ENCODE measurements around the gene LY9. TPM values are rescaled to one million over a fixed set of nuclear protein-coding genes. Genes with fewer than 3 reads are reported as not detected.

LY9 gene
- total and polyA plus RNA-seq, 2 experiments from 2014 or later, result not detected

GRCh38 chr1:160755461-160755860, 40.5 kb upstream of the LY9 start:
- Histone ChIP-seq H3K4me3 (no peak overlapping the region), H3K79me2 (replicated peaks; ENCODE audit: insufficient read depth) (no peaks in the 10 kb centered on the region), H3K27me3 (ENCODE audit: insufficient read depth) (no peaks in the 10 kb centered on the region), H2AFZ (no peak overlapping the region), H3K4me2 (no peak overlapping the region), H3F3A (replicated peaks; ENCODE audit: low read depth) (no peaks in the 10 kb centered on the region), H3K27ac (ENCODE audit: low read depth) (no peak overlapping the region), H3K9me2 (ENCODE audit: insufficient read depth) (peaks cover 19% of the 10 kb centered on the region; the same call in 1 of the 2 replicates), H3K36me3 (ENCODE audit: insufficient read depth) (no peaks in the 10 kb centered on the region), H3K4me1 (ENCODE audit: insufficient read depth) (no peaks in the 10 kb centered on the region), H4K20me1 (replicated peaks; ENCODE audit: insufficient read depth) (no peaks in the 10 kb centered on the region)
- TF ChIP-seq NANOG (IDR thresholded peaks at IDR 0.05; ENCODE audit: borderline replicate concordance) (no peak), EZH2 (IDR thresholded peaks at IDR 0.05; ENCODE audit: low read depth, unreplicated experiment) (no peak), POLR2AphosphoS5 (IDR thresholded peaks at IDR 0.05; ENCODE audit: low read depth) (no peak), EZH2phosphoT487 (IDR thresholded peaks at IDR 0.05; ENCODE audit: unreplicated experiment) (no peak), JUNB (IDR thresholded peaks at IDR 0.05; ENCODE audit: unreplicated experiment) (no peak), CREB1 (CRISPR knock-in tag; IDR thresholded peaks at IDR 0.05; ENCODE audit: low read depth) (no peak), REST (IDR thresholded peaks at IDR 0.05; ENCODE audit: unreplicated experiment) (no peak), ZNF331 (CRISPR knock-in tag; IDR thresholded peaks at IDR 0.05; ENCODE audit: low read depth) (no peak), STAT1 (IDR thresholded peaks at IDR 0.05; ENCODE audit: unreplicated experiment) (no peak), ZNF462 (CRISPR knock-in tag; IDR thresholded peaks at IDR 0.05) (no peak), ZNF114 (CRISPR knock-in tag; IDR thresholded peaks at IDR 0.05) (no peak)
- TF ChIP-seq, protein P1, sequence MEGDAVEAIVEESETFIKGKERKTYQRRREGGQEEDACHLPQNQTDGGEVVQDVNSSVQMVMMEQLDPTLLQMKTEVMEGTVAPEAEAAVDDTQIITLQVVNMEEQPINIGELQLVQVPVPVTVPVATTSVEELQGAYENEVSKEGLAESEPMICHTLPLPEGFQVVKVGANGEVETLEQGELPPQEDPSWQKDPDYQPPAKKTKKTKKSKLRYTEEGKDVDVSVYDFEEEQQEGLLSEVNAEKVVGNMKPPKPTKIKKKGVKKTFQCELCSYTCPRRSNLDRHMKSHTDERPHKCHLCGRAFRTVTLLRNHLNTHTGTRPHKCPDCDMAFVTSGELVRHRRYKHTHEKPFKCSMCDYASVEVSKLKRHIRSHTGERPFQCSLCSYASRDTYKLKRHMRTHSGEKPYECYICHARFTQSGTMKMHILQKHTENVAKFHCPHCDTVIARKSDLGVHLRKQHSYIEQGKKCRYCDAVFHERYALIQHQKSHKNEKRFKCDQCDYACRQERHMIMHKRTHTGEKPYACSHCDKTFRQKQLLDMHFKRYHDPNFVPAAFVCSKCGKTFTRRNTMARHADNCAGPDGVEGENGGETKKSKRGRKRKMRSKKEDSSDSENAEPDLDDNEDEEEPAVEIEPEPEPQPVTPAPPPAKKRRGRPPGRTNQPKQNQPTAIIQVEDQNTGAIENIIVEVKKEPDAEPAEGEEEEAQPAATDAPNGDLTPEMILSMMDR (conservative IDR thresholded peaks at IDR 0.05; ENCODE audit: low read depth in 2 of 2), result no peak
- TF ChIP-seq, protein P2, sequence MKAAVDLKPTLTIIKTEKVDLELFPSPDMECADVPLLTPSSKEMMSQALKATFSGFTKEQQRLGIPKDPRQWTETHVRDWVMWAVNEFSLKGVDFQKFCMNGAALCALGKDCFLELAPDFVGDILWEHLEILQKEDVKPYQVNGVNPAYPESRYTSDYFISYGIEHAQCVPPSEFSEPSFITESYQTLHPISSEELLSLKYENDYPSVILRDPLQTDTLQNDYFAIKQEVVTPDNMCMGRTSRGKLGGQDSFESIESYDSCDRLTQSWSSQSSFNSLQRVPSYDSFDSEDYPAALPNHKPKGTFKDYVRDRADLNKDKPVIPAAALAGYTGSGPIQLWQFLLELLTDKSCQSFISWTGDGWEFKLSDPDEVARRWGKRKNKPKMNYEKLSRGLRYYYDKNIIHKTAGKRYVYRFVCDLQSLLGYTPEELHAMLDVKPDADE (IDR thresholded peaks at IDR 0.05), result no peak
- DNase-seq (ENCODE audit: low spot score) (no peak), ATAC-seq (no peak)
- Mint-ChIP-seq H3K4me1 (no peaks in the 10 kb centered on the region; the same call in 2 of the 3 replicates), H3K4me3 (no peak overlapping the region), H3K9me3 (no peaks in the 10 kb centered on the region; the same call in 2 of the 3 replicates), H3K27me3 (ENCODE audit: insufficient read depth, low read depth, poor library complexity) (peaks cover 3% of the 10 kb centered on the region), H3K36me3 (ENCODE audit: low read depth) (no peaks in the 10 kb centered on the region), H3K27ac (no peak overlapping the region)

Measured in GM23338 (cell line).